ENCODE results near the gene NRBP1.
"Not testable (repeated sequence)": the region's sequence is repeated elsewhere in the genome, so short reads cannot be mapped to it uniquely, and the experiment has no call there.

The NRBP1 gene

DNA sequence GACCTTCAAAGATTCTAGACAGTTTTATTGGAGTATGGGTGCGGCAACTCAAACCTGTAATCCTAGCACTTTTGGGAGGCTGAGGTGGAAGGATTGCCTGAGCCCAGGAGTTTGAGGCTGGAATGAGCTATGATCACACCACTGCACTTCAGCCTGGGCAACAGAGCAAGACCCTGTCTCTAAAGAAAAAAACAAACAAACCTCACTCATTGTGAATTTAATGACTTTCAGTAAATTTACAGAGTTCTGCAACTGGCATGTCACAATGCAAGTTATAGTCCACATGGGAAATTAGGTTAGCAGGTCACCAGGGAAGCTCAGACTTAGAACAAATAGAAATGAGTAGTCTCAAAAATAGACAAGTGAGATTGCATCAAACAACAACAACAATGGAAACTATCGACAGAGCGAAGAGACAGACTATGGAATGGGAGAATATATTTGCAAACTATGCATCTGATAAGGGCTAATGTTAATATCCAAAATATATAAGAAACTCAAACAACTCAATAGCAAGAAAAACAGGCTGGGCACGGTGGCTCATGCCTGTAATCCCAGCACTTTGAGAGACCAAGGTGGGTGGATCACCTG is 6.7 kb upstream of the NRBP1 start:
- DNase-seq (ENCODE audit: low read depth in 1 of 2, low spot score in 1 of 2) = no peak

DNA sequence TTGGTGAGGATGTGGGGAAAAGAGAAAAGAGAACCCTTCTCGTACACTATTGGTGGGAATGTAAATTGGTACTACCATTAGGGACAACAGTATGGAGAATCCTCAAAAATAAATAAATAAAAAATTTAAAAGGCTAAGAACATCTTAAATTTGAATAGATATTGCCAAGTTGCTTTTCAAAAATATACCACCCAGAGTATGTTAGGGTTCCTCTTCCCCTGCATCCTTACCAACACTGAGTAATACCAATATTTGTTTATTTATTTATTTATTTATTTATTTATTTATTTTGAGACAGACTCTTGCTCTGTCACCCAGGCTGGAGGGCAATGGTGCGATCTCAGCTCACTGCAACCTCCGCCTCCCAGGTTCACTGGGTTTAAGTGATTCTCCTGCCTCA is 5.5 kb upstream of the NRBP1 start:
- DNase-seq (ENCODE audit: low read depth in 1 of 2, low spot score in 1 of 2) = no peak

DNA sequence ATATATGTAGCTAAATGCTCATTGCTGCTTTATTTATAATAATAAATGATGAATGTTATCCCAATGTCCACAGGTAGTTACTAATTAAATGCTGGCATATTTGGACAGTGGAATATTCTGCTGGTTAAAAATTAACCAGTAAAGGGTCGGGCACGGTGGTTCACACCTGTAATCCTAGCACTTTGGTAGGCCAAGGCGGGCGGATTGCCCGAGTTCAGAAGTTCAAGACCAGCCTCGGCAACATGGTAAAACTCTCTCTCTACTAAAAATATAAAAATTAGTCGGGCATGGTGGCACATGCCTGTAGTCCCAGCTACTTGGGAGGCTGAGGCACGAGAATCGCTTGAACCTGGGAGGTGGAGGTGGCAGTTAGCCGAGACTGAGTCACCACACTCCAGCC is 3.4 kb upstream of the NRBP1 start:
- DNase-seq (ENCODE audit: low read depth in 1 of 2, low spot score in 1 of 2) = not testable (repeated sequence)

DNA sequence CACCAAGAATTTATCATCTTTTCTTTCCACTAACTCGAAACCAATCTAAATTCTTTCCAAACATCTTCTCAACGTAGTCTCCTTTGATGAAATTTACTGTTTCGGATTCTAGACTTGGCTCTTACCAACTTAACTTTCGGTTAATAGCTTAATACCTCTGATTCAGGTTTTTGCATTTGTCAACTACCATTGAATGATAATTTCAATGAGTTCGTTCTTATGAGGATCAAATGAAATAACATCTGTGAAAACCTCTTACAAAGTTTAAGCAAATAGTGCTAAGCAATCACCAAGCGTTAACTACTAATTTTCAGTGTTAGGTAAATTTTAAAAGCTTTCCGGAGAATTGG is 593 bp upstream of the NRBP1 start:
- DNase-seq (ENCODE audit: low read depth in 1 of 2, low spot score in 1 of 2) = no peak

DNA sequence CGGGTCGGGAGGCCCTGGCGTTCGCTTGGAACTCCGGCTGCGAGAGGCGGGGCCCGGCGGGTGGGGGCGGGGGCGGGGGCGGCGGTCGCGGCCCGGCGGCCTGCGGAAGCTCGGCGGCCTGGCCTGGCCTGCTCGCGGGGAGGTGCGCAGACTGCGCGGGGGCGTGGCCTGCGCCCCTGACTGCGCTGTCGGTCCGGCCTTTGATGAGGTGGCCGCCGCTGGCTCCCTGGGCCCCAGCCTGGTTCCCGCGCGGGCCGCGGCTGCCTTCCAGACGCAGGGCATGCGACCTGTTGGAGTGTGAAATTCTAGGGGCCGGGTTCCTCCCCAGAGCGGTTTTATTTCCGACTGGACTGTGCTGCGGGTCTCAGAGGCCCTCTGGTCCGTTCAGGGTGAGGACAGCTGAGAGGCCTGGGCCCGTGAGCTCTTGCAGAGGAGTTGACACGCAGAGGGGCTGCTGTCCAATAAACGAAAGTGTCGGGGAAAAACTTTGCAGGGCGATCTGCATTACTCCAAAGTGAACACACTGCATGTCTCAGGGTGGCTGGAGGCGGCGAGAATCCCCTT is 629 bp downstream of the NRBP1 start:
- DNase-seq (ENCODE audit: low read depth in 1 of 2, low spot score in 1 of 2) = peak; percentile 37 to 46

DNA sequence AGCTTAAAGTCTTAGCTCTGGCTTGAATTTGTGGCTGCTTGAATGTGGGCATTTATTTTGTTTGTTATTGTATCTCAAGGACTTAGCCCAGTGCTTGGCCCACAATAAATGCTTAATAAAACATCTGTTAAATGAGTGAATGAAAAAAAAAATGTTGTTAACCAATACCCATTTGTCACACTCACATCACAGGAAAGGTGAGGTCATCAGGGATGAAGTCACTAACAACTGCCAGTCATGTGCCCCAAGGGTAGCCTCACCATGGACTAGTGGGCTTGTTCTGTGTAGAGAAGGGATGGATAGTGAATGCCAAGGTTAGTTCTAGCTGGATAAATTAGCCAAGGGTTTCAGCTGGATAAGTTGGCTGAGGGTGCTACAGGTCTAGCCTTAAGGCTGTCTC is 3.0 kb downstream of the NRBP1 start:
- DNase-seq (ENCODE audit: low read depth in 1 of 2, low spot score in 1 of 2) = no peak

DNA sequence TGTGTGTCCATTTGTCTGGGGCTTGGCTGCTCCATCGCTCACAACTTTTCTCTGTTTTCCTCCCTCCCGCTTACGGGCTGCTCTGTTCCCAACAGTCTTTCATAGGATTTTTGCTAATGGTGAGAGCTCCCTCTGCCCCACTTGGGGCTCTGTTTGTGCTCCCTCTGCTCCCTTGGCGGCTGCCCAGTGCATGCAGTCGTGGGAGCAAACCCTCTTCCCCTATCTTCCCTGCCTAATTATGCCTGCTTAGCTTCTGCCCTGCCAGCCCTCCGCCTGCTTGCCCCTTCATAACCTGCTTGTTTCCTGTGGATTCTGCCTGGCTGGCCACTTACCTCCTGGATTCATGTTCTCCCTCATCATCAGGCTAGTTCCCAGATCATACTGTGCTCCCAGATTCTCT is 7.2 kb downstream of the NRBP1 start:
- no peak for DNase-seq (ENCODE audit: low read depth in 1 of 2, low spot score in 1 of 2)

DNA sequence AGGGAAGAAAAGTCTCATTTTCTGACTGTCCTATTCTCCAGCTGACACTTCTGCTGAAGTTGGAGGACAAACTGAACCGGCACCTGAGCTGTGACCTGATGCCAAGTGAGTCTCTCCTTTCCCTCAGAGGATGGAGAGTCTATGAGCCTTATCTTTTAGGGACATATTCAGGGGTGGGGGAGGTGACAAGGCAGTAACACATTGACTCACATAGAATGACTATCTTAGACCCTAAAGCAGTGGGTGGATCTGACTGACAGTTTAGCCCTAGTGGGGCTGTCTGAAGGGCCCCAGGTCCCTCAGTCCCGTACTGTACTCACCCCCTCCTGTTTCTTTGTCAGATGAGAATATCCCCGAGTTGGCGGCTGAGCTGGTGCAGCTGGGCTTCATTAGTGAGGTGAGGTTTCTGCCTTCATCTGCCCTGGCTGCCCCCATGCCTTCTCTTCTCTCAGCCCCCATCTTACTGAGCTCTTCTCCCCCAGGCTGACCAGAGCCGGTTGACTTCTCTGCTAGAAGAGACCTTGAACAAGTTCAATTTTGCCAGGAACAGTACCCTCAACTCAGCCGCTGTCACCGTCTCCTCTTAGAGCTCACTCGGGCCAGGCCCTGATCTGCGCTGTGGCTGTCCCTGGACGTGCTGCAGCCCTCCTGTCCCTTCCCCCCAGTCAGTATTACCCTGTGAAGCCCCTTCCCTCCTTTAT is 12.9 kb downstream of the NRBP1 start:
- DNase-seq (ENCODE audit: low read depth in 1 of 2, low spot score in 1 of 2) = no peak

DNA sequence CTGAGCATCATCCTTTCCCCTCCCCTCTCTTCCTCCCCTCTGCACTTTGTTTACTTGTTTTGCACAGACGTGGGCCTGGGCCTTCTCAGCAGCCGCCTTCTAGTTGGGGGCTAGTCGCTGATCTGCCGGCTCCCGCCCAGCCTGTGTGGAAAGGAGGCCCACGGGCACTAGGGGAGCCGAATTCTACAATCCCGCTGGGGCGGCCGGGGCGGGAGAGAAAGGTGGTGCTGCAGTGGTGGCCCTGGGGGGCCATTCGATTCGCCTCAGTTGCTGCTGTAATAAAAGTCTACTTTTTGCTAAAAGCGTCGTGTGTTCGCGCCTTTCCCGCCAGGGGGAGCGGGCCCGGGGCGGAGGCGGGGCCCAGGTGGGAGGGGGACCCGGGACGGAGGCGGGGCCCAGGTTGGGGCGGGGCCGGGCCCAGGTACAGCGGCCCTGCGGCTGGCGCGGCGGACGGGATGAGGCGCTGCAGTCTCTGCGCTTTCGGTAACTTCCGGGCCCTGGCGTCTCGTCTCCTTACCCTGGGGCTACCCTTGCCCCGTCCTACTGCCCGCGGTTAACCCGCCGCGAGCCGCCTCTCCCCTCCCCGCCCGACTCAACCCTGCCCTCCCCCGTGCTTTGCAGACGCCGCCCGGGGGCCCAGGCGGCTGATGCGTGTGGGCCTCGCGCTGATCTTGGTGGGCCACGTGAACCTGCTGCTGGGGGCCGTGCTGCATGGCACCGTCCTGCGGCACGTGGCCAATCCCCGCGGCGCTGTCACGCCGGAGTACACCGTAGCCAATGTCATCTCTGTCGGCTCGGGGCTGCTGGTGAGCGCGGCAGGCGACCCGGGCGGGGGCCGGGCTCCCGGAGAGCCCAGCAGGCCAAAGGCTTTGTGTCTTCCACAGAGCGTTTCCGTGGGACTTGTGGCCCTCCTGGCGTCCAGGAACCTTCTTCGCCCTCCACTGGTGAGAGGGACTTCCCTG is 13.8 kb downstream of the NRBP1 start, which contains the start of gene KRTCAP3:
Gene KRTCAP3 (plus strand): TSS at position 424 of the 962 bp plus-strand sequence. CDS start 32 bp downstream, at position 456.
- peak; percentile 23 to 40 for DNase-seq (ENCODE audit: low read depth in 1 of 2, low spot score in 1 of 2)

DNA sequence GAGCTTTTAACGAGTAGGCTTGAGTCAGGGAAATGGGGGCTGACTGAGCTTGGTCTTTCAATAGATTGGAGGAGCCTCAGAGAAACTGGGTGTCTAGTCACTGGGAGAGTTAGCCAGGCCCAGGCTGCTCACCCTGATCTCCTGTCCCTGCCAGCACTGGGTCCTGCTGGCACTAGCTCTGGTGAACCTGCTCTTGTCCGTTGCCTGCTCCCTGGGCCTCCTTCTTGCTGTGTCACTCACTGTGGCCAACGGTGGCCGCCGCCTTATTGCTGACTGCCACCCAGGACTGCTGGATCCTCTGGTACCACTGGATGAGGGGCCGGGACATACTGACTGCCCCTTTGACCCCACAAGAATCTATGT is 14.5 kb downstream of the NRBP1 start:
- DNase-seq (ENCODE audit: low read depth in 1 of 2, low spot score in 1 of 2) = no peak

DNA sequence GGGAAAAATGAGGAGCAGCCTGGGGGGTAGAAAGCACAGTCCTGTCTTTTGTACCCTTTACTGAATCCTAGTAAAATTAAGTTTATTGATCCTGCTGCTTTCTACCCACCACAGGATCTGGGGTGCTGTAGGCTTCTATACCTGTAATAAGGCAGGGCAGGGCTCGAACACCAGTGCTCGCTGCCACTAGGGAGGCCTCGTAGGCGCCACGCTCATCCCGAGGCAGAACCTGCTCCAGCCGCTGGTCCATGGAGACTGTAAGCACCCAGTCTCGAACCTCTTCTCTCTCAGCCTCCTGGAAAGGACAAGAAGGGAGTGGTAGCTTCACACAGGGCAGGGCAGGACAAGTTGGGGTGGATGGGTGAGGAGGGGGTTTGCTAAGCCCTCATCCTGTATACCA is 16.7 kb downstream of the NRBP1 start:
- DNase-seq (ENCODE audit: low read depth in 1 of 2, low spot score in 1 of 2) = no peak

DNA sequence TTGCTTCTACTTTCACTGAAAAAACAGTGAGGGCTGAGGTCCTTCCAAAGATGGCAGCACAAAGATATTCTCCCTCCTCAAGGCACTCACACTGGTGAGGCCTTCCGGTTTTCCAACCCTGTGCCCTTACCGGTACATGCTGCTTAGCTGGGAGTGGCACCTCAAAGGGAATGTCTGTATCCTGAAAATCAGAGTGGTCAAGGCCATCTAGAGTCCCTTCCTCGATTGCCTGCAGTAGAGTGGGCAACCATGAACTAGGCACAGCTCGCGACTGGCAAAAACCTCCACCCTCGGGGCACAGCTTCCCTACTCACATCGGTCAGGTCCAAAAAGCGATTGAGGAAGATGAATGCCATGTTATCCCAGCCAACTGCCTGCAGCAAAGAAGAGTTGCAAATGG is 17.2 kb downstream of the NRBP1 start:
- no peak for DNase-seq (ENCODE audit: low read depth in 1 of 2, low spot score in 1 of 2)

DNA sequence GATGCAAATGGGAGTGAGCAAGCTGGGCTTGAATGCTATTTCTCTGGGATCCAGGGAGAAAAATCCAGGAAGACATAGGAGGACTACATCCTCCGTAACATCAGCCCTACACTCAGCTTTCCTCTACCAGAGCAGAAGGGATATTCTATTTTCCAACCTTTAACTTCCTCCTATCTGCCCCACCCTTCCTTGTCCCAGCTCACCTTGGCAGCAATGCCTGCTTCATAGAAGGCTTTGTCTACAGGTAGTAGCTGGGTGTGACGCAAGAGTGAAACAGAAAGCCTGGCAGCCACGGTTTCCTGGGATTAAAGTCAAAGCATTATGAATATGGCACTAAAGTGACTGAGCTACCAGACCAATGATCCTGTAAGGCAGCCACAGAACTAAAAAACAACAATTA is 17.6 kb downstream of the NRBP1 start:
- DNase-seq (ENCODE audit: low read depth in 1 of 2, low spot score in 1 of 2) = no peak

DNA sequence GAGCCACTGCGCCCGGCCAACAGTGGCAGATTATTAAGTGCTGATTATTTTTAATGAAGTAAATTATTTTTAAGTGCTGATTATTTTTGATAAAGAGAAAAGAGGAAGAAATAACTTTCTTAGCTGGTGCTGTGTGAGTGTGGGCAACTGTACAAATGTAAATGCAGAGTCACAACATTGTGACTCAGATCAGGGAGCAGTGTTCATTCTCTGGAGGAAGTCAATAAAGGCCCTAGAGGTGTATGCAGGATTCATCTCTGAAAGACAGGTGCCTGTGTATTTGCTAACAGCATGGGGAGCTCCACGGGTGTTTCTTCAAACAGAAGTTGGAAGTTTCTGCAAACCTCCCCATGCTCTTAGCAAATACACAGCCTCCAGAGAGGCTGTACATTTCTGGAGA is 19.9 kb downstream of the NRBP1 start:
- DNase-seq (ENCODE audit: low read depth in 1 of 2, low spot score in 1 of 2) = no peak

DNA sequence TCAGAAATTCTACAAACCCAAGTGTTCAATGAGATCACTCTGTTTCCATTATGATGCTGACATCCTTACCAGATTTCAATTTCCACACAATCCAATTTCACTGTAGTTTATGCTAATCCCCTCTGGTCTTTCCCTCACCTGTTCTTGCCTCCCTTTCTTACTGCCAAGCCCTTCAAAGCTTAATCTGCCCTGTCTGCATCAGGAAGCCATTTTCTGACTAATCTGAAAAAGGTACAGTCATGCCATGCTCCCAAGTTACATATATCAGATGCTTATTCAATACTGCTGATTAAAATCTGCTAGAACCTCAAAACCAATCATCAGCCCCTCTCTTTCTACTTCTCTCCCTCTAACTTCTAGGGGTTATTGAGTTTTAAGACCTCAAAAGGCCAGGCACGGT is 22.7 kb downstream of the NRBP1 start:
- DNase-seq (ENCODE audit: low read depth in 1 of 2, low spot score in 1 of 2) = no peak

DNA sequence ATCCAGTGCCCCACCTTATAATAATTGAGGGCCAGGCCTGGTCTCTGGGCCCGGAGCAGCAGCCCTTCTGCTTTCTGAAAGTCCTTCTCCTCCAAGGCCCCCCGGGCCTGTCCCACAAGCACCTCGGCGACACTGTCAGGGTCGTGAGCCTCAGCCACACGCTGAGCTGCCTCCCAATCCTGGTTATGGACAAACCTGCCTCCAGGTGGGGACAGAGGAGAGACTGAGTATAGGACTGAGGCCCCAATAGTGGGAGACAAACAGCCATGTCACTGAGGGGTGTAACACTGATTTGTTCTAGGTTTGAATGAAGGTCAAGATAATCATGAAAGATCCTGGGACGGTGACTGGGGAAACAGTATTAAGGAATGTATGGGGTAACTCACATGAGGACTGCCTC is 25.5 kb downstream of the NRBP1 start:
- no peak for DNase-seq (ENCODE audit: low read depth in 1 of 2, low spot score in 1 of 2)

DNA sequence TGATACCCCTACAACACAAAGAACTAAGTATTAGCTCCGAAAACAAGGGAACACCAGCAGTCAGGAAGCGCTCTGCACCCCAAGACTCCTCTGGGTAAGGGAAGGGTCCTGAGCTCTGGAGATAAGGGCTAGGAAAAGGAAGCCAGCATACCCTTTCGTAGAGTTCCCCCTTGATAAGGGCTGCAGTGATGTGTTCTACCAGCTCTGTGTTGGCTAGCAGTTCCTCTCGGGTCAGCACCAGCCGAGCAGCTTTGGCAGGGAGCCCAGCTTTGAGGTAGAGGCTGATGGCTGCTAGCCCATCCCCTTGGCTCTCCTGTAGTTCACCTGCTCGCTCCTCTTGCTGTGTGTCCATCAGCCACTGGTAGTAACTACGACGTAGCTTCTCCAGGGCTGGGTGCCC is 32.7 kb downstream of the NRBP1 start:
- no peak for DNase-seq (ENCODE audit: low read depth in 1 of 2, low spot score in 1 of 2)

DNA sequence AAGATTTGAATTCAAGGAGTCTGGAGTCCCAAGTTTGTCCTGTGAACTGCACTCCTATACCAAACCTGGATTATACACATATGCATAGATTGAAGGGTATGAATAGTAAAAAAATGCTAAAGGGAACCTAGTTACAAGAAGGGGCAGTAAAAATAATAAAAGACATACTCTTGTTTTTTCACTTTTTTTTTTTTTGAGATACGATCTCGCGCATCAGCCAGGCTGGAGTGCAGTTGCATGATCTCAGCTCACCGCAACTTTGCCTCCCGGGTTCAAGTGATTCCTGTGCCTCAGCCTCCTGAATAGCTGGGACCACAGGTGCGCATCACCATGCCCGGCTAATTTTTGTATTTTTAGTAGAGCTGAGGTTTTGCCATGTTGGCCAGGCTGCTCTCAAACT is 36.0 kb downstream of the NRBP1 start:
- no peak for DNase-seq (ENCODE audit: low read depth in 1 of 2, low spot score in 1 of 2)

DNA sequence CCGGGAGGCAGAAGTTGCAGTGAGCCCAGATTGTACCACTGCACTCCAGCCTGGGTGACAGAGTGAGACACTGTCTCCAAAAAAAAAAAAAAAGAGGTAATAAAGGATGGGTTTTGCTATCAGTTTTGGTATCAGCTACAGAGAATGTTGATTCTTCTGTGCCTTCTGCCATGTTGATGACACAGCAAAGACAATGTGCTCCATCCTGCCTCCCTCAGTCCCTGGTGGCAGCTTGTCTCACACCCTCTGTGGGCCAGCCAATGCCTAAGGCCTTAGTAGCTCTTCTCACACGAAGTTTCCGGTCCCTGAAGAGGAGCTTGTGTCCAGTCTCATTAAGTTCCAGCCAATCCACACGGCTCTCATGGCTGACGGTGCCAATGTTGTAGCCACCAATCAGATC is 43.5 kb downstream of the NRBP1 start:
- DNase-seq (ENCODE audit: low read depth in 1 of 2, low spot score in 1 of 2) = no peak

DNA sequence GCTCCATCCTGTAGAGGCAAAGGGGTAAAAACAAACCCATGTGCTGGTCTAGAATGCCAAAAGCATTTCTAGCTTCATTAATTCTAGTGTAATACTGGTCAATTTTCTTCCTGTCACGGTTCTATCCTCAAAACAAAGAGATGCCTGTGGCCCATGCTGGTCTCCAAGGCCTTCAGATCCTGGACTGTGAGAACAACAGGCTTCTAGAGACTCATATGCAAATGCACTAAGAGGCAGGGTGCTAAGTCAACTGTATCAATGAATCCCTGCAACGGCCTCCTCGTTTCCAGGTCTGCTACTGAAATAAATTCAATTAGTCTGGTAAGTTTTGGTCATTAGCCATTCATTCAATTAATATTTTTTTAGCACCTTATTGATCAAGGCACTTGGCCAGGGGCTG is 57.1 kb downstream of the NRBP1 start:
- no peak for DNase-seq (ENCODE audit: low read depth in 1 of 2, low spot score in 1 of 2)

DNA sequence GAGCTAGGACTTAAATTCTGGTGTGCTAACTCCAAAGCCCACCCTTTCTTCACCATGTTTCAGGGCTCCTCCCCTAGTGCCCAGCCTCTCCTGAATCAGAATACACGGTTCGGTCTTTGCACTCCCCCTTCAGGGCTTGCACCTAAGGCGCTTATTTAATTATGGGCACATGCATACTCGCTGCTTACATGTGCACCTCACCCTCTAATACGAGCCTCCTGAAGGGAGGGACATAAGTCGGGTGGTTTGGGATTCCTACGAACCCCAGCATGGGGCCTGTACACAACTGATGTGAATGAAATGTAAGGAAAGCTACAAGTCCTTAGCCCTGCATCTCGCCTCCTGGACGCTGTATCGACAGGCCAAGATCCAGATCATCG is 60.7 kb downstream of the NRBP1 start:
- DNase-seq (ENCODE audit: low read depth in 1 of 2, low spot score in 1 of 2) = no peak
